Measurements from ENCODE around the gene ADGRG1.

DNA sequence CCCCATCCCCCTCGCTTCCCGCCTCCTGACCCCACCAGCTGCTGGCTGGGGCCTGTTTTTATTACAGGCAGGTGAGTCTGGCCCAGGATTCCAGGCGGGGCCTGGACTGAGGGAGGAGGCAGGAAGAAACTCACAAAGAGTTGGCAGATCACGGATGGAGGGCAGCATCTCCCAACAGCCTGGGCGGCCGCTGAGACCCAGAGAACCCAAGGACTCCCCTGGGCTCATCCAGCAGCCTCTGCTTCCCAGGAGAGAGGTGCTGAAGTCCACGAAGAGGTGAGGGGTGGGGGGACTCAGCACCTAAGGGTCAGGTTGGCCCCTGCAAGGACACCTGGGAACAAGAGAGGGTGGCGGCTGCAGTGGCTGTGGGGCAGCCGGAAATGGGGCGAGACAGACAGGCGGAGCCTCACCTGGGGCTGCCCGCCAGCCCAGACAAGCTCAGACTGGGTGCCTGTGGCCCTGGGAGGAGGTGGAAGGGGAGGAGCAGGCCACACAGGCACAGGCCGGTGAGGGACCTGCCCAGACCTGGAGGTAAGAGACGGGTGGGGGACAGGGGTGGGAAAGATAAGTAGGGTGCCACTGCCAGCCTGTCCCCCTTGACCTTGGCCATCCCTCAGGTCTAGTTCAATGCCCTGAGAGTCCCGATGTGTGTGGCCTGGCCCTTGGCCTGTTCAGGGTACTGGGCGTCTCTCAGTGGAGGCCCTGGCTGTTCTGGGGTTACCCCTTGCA is 8.7 kb upstream of the ADGRG1 start:
- TF ChIP-seq, protein P1, sequence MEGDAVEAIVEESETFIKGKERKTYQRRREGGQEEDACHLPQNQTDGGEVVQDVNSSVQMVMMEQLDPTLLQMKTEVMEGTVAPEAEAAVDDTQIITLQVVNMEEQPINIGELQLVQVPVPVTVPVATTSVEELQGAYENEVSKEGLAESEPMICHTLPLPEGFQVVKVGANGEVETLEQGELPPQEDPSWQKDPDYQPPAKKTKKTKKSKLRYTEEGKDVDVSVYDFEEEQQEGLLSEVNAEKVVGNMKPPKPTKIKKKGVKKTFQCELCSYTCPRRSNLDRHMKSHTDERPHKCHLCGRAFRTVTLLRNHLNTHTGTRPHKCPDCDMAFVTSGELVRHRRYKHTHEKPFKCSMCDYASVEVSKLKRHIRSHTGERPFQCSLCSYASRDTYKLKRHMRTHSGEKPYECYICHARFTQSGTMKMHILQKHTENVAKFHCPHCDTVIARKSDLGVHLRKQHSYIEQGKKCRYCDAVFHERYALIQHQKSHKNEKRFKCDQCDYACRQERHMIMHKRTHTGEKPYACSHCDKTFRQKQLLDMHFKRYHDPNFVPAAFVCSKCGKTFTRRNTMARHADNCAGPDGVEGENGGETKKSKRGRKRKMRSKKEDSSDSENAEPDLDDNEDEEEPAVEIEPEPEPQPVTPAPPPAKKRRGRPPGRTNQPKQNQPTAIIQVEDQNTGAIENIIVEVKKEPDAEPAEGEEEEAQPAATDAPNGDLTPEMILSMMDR (IDR thresholded peaks at IDR 0.05), result no peak
- TF ChIP-seq POLR2A (IDR thresholded peaks at IDR 0.05), result no peak
